PC-3 (cell line): ENCODE data around the gene CTSW.

Source experiments
- EZH2 ChIP-seq: fragments of 300-600 bp; sonication (generic); IDR thresholded peaks from one replicate; pipeline ENCODE4 v1.6.1; 2017; ENCODE audit warnings: antibody characterized with exemption, mild to moderate bottlenecking, low read length; ENCODE audit not compliant: unreplicated experiment
- EZH2phosphoT487 ChIP-seq: fragments of 300-600 bp; sonication (generic); IDR thresholded peaks from 2 replicates; pipeline ENCODE4 v1.6.1; 2018; ENCODE audit warnings: mild to moderate bottlenecking, antibody characterized with exemption, low read length, borderline replicate concordance
- TF ChIP-seq, protein P1 (sequence below): fragments of 300-600 bp; sonication (generic); conservative IDR thresholded peaks from 2 replicates; pipeline ENCODE4 v1.5.1; 2017; ENCODE audit warnings: antibody characterized with exemption, low read depth, mild to moderate bottlenecking, low read length

DNA sequence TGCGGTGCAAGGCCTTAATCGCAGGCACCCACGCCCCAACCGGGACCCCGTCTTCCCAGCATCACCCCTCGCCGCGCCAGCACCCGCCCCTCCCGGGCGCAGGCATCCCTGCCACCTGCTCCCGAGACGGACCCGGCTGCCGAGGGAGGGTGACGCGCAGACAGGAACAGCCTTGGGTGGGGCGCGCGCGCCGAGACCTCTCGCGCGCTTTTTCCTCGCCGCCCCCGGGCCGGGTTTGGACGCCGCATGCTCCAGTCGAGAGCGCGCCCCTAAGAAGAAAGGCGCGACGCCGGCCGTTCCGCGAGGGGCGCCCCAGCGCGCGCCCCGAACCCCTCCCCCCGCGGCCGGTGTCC, 22.2 kb upstream of the CTSW start:
- TF ChIP-seq, protein P1, sequence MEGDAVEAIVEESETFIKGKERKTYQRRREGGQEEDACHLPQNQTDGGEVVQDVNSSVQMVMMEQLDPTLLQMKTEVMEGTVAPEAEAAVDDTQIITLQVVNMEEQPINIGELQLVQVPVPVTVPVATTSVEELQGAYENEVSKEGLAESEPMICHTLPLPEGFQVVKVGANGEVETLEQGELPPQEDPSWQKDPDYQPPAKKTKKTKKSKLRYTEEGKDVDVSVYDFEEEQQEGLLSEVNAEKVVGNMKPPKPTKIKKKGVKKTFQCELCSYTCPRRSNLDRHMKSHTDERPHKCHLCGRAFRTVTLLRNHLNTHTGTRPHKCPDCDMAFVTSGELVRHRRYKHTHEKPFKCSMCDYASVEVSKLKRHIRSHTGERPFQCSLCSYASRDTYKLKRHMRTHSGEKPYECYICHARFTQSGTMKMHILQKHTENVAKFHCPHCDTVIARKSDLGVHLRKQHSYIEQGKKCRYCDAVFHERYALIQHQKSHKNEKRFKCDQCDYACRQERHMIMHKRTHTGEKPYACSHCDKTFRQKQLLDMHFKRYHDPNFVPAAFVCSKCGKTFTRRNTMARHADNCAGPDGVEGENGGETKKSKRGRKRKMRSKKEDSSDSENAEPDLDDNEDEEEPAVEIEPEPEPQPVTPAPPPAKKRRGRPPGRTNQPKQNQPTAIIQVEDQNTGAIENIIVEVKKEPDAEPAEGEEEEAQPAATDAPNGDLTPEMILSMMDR, result no peak
- TF ChIP-seq EZH2, result no peak
- no peak for TF ChIP-seq EZH2phosphoT487
